GM19372 (cell line): Measurements from ENCODE around the gene RAPGEF3.

Experiments
- ATAC-seq: cut with Tn5 transposase; IDR thresholded peaks from one replicate; pipeline ENCODE4 v1.9.1; 2021; ENCODE audit warnings: mild to moderate bottlenecking, low read depth, moderate library complexity; ENCODE audit not compliant: unreplicated experiment

RAPGEF3 gene

DNA sequence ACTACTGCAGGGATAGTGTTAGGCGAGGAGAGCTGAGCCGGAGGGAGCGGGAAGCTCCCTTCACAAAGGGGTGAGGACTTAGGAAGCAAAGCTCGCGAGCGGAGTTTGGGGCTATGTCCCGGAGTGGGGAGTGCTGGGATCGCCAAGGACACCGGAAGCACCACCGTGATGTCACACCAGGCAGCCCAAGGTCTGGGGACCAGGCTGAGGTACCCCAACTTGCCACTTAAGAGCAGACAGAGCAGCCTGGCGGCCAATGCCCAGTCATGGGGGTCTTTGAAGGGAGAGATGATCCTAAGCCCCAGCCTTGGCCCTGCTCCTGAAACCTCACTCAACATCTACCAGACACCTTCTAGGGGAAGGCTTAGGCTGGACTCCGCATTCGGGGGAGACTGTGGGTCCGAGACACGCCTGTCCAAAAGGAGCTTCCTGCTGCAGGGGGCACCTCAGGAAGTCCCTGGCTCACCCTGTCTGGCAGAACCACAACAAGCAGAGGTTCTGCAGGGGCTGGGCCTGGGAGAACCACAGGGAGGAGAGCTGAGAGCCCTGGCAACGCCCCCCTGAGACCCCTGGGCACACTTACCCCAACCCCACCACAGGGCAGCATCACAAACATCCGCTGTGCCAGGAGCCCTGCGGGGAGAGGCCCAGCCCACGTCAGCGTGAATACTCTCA lies 32.1 kb upstream of the RAPGEF3 start:
- no peak for ATAC-seq

DNA sequence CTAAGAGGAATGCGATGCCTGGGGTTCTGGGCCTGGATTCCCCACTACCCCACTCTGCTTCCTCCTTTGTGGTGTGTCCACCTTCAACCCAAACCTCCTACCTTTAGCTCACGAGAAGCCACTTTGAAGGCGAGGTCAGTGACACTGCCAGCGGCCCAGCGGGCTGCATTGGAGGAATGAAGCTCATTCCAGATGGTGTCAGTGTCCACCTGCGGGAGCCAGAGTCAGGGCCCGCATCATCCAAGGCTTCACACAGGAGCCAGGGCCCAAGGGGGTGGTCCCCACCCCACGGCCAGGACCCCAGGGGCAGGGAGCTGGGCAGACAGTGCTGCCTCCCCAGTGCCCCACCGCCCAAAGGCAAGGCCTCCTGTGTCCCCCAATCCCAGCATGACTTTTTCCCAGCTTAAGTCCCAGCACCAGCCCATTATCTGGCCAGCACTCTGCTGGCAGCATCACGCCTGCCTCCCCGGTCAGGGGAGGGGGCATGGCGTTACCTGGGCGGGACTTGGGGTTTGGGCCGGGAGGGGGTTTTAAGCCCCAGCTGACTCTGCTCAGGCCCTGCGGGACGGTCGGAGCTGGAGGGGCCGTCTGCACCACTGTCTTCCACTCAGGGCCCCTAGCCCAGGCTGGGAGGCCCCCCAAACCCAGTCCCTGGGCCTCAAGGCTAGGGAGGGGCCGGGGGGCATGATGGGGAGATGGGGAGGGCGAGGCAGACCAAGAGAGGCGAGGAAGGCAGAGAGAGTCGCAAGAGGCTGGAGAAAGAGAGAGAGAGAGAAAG lies 31.2 kb upstream of the RAPGEF3 start:
- ATAC-seq, result no peak

DNA sequence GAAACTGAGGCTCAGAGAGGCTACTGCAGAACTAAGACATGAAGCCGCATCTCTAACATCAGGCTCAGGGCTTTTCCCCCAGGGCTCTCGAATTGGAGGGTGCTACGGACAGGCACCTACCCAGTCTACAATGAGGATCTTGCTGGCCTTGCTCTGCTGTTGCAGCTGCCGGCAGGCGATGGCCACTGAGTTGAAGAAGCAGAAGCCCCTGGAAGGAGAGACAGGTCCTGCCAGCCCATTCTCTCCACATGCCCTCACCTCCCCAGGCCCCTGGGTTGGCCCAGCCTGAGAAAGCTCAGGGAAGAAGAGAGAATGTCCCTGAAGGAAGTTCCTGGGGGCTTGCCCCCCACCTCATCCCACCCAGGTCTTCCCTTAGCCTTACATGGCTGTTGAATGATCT lies 30.5 kb upstream of the RAPGEF3 start:
- no peak for ATAC-seq

DNA sequence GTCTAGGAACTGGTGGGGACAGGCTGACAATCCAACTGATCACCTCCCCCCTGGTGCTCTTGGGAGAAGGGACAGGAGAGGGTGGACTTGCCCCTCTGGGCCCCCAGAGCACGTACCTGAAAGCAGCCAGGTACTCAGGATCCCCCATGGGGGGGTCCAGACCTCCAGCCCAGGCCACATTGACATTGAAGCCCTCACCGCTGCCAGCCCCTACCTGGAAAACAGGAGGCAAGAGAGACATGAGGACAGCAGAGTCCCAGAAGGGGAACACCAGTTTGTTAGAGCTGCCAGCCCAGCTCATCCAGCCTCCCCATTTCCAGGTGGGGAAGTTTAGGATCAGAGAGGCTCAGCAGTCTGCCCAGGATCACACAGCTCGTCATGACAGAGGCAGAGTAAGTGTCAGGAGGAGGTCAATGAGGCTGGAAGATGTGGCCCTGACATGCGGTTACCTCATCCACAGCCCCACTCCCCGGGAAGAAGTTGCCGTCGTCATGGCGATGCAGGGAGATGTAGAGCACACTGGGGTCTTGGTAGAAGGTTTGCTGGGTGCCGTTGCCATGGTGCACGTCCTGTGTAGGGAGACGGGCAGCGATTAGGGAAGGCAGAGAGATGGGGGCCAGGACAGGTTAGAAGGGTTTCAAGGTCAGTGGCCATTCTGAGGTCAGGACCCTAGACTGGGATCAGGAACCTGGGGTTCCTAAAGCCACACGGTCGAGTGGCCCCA lies 29.1 kb upstream of the RAPGEF3 start:
- no peak for ATAC-seq

DNA sequence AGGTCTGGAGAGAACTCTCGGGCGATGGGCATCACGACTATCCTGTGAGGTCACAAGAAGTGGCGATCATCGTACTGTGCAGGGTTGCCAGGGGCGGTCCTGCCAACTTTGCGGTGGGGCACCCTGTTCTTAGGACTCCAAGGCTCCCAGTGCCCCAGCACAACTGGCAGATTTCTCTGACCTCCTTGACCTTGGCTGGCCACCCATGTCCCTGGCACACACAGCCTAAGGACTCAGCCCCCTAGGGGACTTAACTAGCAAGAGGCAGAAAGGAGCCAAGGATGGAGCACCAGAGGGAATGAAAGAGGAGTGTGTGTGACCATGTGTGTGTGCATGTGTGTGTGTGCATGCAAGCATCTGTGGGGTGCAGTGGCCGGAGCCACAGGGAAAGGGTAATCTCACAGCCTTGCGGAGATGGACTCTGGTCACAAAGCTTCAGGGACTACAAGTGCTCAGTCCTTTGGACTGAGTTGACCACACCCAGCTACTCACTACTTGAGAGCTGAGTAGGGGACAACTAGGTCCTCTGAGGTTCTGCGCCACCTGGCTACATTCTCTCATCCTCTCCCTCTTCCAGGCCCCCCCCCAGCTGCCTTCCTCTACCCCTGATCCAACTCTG lies 28.1 kb upstream of the RAPGEF3 start:
- no peak for ATAC-seq

DNA sequence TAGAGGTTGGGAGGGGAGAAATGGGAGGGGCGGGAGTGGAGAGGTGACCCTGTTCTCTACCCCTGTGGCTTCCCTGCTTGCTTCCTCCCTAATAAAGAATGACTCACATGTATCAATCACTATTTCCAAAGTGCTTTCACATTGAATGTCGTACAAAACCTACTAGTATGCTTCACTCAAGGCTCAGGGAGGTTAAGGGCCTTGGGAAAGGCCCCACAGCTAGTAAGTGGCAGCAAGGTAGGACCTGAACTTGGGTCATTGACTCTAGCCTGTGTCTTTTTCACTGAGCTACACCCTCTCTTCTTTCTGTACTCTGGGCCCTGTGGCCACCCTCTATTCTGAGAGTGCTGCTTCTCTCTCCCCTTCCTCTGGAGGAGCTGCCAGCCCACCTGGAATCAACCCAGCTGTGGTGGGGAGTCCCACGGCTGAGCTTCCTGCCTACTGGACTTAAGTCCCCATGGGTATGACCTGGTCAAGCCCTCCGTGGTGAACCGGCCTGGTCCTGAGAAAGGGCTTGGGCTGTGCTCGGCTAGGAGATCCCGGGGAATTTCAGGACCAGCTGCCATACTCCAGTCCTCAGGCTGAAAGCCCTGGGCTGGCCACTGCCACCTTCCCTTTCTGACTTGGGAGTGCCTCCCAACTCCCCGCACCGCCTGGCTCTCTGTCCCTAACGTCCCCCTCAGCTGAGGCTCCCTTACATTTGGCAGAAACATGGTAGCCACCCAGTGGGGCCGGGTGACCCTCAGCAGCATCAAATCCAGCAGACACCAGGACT lies 27.4 kb upstream of the RAPGEF3 start:
- ATAC-seq, result no peak

DNA sequence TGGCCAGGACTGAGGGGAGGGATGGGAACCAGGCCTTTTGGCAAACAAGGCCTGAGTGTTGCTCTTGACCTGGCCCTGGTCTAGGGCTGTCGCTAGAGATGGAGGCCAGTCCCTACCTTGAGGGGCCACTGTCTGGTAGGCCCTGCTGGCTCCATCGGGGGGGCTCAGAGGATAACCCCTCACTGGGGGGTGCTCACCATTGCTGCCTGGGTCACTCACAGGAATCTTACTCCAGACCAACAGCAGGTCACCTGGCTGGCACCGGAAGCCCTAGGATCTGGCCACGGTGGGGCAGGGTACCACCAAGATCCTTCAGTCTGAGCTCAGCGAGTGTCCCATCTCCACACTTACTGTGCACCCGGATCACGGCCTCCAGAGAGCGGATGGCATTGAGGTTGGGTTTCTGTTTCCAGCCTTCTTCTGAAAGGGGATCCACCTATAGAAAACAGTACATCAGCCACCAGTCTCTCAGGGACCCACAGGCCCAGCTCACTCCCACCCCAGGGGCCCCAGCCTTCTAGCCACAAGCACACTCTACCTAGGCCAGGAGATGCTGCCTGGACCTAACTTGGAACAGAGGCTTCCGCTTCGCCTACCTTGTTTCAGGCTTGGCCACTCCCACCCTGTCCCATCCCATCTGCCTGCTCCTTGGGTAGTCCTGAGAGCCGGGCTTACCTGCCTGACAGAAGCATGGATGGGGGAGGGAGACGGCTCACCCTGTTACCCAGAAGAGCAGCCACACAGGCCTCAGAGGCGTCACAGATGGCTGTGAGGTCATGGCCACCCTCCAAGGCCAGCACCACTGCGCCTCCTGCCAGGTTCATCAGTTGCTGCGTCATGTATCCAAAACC lies 26.6 kb upstream of the RAPGEF3 start:
- ATAC-seq, result no peak

DNA sequence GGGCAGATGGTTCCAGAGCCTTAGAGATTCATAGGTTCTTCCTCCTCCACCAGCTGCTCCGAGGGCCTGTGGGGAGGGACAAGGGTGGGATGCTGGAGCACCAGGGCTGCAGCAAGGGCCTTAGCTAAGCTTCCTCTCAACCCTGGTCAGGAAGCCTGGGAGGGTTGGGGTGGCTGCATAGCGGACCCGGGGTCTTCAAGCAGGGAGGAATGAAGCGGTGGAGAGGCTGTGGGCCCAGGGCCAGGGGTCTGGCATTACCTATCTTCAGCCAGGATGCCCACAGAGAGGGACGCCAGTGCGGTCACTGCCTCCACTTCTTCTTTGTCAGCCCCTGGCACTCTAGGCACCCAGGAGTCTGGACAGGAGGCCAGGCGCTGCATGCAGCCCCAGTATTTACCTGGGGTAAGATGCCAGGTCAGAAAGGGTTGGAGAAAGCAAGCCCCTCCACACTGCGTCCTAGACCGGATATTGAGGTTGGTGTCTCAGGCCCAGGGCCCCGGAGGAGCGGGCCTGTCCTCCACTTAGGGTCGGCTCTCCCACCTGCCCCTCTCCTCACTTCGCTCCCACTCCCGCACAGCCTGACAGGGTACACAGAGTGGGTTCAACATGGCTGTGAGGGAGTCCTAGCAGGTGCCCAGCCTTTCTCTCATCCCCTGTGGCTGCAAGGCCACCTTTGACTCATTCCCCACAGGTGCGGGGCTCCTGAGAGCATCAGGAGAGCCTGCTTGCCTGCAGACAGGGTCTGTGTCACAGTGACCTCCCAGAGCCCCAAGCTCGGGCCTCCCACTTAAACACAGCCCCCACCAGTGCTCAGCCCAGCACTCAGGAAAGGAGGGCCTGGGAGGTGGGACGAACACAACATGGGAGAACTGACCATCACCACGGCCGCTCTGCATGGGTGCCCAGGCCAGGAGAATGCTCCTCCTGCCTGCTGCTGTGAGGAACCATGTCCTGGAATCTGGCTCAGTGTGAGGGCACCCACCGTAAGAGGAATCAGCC lies 25.4 kb upstream of the RAPGEF3 start:
- no peak for ATAC-seq

DNA sequence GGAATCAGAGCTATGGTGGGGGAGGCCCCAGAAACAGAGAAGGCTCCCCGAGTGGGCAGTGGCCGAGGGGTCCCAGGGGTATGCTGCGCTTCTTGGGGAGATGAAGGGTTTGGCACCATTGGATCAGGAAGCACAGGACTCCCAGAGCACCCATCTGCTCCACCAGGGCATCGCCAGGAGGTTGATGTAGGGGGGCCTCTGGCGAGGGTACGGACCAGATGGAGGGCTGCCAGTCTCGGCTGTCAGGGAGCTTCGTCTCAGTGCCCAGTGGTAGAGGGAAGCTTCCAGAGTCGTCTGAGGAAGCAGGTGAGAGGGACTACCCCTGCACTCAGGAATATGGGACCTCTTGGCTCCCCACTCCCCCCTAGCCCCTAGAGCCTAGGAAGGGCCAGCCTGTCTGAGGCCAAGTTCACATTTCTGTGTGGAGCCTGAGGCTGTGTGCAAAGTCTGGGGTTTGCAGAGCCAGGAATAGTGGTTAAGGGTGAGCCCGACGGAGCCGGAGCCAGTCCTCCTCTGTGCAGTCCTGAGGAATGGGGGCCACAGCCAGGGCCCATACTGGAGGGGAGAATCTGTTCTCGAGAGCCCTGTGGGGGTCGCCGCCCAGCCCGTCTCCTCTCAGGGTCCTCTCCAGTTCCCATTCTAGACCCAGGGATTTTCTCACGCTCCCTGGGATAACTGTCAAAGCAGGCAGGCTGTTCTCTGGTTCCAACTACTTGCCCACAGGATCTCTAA lies 24.5 kb upstream of the RAPGEF3 start:
- no peak for ATAC-seq

DNA sequence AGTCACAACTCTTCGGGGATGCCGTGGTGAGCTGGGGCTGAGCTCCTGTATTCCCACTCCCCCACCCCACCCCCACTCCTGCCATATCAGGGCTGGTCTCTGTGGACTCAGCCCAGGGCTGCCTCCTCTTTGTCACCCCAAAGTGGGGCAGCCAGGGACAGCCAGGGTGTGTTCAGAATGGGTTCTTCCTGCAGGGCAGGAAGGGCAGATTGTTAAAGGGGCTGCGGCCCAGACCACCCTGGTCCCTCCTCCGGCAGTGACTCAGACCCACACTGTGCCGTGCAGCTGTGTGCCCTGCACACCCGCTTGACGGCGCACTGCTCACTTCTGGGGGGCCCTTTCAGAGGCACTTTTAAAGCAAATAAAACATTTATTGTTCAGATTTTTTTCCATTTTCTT lies 23.7 kb upstream of the RAPGEF3 start:
- ATAC-seq, result no peak

DNA sequence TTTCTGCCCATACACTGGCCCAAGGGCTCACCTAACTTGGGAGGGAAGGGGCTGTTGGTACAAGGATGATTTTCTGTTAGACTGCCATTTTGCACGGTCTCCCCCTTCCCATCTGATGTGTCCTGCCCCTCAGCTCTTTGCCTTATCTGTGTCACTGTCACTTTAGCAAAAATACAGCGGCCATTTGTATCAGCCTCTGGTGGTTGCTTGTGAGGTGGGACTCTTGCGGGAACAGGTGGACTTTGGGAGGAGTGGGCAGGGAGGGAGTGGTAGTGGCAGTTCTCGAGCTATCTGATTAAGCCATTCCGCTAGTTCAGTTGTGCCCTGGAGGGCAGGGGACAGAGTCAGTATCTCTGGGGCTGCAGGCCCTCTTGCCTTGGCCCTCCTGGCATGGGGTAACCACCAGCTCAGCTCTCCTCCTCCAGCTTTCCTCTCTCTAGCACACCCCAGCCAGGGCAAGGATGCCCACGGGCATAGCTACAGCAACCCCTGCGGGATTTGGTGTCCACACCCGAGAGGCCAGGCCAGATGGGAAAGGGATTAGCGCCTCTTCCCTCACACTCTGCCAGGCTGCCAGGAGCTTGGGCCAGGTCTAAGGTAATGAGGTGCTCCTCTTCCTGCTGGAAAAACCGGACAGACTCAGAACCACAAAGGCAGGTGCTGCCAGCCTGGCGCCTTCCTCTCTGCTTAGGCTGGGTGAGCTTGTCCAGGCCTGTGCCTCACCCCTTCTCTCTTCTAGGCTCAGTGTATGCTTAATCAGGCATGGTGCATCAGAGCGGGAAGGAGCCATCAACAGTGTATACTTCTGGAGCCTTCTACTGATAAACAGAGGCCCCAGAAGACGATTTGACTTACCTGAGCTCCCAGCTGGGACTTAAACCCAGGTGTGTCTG lies 23.0 kb upstream of the RAPGEF3 start:
- ATAC-seq, result no peak

DNA sequence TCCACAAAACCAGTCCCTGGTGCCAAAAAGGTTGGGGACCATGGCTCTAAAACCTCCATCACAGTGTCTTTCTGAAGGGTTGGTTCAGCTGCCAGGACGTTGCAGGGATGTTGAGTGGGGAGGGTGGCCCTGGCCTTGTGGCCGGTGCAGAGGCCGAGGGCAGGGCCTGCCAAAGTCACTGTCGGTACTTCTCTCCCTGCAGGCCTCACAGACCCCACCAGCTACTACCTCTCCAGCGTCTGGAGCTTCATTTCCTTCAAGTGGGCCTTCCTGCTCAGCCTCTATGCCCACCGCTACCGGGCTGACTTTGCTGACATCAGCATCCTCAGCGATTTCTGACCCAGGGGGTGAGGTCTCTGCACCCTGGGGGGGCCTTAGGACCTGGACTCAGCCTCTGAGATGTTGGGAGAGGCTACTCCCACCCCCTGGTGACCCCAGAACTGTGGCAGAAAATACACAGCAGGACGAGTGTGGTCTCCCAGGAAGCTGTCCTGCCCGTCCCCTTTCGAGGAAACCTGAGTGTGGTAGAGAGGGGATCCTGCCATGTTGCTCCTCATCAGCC lies 21.3 kb upstream of the RAPGEF3 start:
- ATAC-seq, result no peak

DNA sequence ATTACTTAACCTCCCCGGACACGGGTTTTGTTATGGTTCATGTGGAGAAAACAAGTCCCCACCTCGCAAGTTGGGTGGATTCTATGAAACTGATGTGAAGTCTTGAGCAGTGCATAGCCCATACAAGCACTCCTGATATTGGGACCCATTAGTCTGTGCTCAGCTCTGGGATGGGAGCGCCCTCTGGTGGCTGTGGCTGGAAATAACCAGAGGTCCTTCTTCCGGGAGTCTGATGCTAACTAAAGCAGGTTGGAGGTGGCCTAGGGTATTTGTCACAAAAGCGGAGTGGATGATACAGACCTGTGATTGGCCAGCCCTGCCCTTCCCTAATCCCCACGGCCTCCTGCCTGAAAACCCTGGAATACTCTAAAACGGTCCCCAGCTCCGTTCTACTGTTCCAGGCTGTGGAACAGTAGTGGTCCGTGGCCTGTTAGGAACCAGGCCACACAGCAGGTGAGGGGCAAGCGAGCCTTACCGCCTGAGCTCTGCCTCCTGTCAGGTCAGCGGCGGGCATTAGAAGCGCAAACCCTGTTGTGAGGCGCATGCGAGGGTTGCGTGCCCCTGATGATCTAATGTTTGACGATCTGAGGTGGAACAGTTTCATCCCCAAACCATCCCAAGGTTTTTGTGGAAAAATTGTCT lies 20.7 kb upstream of the RAPGEF3 start:
- ATAC-seq, result peak; percentile 92

DNA sequence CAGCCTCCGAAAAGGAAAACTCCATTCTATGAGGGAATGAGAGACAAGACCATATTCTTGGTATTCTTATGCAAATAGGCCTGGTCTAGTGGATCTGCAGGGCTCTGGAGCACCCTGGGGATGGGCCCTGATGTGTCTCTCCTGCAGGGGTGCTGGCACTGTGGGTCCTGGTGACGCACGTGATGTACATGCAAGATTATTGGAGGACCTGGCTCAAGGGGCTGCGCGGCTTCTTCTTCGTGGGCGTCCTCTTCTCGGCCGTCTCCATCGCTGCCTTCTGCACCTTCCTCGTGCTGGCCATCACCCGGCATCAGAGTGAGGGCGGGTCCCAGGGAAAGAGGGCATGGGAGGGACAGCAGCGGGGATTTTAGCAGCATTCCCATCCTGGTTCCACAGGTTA lies 20.2 kb upstream of the RAPGEF3 start:
- ATAC-seq, result no peak

DNA sequence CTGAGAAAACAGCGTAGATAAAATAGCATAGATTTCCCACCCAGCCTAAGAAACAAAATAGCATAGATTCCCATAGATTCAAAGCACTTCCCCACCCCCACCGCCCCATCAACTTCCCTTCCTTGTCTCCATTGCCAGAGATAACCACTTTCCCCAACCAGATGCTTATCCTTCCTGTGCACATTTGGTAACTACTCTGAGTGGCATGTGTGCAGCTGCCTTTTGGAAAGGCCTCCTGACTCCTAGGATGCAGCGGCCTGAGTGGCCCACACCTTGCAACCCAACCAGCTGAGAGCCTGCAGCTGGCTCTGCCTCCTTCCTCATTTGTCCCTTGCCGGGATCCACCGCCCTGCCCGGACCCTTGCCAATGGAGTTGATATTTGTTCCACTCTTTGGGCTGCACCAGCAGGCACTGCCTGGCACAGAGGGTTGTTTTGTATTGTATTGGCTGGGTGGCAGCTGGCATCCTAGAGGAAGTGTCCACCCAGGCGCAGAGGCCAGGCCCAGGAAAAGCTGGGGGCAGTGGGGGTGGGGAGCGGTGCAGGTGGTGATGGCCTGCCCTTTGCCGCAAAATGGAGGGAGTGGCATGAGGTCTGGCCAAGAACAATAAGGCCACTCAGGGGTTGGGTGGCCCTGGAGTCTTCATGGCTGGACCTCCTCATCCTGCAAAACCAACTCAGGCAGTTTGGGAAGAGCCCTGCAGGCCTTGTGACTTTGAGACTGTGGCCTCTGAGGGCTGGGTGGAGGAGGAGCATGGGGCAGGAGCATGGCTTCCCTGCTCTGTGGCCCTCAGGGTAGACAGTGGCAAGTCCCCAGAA lies 19.3 kb upstream of the RAPGEF3 start:
- no peak for ATAC-seq
